HG02943 (cell line): ENCODE results near the gene DENND10.
"Not testable (repeated sequence)": the region's sequence is repeated elsewhere in the genome, so short reads cannot be mapped to it uniquely, and the experiment has no call there.

Experiments
- ATAC-seq: cut with Tn5 transposase; IDR thresholded peaks from one replicate; pipeline ENCODE4 v1.9.1; 2021; ENCODE audit warnings: mild to moderate bottlenecking, low read depth, moderate library complexity; ENCODE audit not compliant: unreplicated experiment

Gene DENND10

GRCh38 chr10:119165171-119166117, 61.5 kb downstream of the DENND10 start, which contains the start of gene SFXN4:
SFXN4 (minus strand) TSS chr10:119165714; CDS start chr10:119165647, 67 bp downstream.
- ATAC-seq: peak; percentile 89

- ATAC-seq: no peak
Measured at GRCh38 chr10:119166118-119166500, 62.2 kb downstream of the DENND10 start.

DNA sequence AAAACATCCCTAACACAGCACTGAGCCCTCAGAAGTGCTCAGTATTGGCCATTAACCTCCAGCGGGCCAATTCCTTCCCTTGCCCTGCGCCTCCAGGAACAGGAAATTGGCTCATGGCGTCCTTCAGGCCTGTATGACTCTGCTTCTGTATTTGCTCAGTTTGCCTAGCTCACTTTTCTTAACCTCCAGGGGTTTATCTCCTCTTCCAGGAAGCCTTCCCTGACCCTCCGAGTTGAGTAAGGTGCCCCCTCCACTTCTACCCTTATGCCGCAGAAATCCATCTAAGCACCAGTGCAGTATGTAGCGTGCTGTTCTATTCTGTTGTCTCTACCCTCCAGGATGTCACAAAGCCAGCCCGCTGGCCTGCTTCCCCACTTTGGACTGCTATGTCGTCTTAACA, 62.7 kb downstream of the DENND10 start:
- no peak for ATAC-seq

- no peak for ATAC-seq
Measured at GRCh38 chr10:119167041-119167440, 63.1 kb downstream of the DENND10 start.

- no peak for ATAC-seq
Measured at GRCh38 chr10:119174109-119174508, 70.2 kb downstream of the DENND10 start.

DNA sequence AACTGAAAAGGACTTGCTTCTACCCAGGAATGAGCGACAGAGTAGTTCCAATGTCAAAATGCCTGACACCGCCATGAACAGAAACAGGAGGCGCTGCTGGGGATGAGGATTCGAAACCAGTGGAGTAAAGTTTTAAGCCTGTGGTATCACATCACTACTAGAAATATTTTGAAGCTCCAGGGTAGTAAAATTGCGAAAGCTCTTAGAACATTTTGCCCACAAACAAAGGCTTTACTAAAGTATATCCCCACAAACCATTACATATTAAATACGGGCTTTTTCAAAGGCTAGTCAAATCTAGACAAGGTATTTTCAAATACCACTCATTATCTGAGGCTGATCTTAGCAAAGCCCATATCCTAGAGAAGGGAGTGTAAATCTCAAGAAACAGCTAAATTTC, 72.3 kb downstream of the DENND10 start:
- ATAC-seq: no peak

DNA sequence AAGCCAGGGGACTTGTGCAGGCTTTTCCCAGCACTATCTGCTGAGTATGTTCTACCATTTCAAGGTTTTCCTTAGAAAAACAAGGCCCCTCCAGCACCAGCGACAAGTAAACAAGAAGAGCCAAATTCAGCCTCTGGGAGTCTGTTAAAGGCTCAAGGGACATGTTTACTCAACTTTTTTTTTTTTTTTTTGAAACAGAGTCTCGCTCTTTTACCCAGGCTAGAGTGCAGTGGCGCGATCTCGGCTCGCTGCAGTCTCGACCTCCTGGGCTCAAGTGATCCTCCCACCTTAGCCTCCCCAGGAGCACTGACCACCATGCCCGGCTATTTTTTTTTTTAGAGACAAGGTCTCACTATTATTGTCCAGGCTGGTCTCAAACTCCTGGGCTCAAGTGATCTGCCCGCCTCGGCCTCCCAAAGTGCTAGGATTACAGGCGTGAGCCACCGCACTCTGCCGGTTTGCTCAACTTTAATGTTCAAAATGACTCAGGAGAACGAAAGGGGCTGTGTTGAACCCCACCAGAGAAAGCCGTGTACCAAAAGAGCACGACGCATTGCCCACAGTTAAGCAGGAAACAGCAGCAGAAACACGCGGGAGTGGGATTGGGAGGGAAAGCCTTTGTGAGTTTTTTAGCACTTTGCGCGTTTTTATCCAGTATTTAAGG, 73.9 kb downstream of the DENND10 start:
- peak; percentile 18 for ATAC-seq

- ATAC-seq: peak; percentile 88
Measured at GRCh38 chr10:119178372-119179119, 74.6 kb downstream of the DENND10 start, which contains the start of gene PRDX3. PRDX3 (minus strand) TSS chr10:119178812; CDS start chr10:119178790, 22 bp downstream.

DNA sequence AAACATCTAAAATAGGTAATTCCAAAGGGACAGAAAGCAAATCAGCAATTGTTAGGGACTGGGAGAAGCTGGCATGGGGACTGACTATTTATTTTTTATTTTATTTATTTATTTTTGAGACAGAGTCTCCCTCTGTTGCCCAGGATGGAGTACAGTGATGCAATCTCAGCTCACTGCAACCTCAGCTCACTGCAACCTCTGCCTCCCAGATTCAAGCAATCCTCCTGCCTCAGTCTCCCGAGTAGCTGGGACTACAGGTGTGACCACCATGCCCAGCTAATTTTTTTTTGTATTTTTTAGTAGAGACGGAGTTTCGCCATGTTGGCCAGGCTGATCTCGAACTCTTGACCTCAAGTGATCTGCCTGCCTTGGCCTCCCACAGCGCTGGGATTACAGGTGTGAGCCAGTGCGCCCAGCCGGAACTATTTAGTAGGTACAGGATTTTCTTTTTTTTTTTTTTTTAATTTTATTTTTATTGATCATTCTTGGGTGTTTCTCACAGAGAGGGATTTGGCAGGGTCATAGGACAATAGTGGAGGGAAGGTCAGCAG, 77.0 kb downstream of the DENND10 start:
- not testable (repeated sequence) for ATAC-seq

DNA sequence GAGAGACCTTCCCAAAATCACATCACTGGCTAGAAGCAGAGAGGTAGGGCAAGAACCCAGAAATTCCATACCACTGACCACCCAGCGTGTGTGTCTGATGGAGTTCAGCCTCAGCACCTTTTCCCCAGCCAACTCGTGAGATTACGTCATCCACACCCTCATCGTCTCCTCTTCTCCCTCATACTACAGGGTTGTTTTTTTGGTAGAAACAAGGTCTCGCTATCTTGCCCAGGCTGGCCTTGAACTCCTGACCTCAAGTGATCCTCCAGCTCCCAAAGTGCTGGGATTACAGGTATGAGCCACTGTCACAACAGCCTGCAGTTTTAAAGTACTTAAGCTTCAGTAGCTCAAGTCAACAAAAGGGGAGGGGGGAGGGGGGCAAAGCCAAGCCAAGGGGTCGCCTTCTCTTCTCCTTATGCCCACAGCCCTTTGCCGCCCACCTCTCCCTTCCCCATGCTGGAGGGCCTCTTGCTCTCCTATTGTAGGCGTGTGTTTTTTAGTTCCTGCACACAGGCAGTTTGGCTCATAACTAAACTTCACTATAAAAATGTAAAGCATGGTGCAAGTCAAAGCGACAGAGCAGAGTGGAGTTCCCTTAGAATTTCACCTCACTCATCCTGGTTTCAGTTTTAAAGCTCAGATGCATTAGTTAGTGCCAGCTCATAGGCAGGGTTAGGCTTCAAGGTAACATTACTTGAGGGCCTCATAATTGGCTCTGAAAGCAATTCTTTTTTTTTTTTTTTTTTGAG, 79.9 kb downstream of the DENND10 start:
- ATAC-seq: no peak
